ENCODE data around the gene TRIM38.

DNA sequence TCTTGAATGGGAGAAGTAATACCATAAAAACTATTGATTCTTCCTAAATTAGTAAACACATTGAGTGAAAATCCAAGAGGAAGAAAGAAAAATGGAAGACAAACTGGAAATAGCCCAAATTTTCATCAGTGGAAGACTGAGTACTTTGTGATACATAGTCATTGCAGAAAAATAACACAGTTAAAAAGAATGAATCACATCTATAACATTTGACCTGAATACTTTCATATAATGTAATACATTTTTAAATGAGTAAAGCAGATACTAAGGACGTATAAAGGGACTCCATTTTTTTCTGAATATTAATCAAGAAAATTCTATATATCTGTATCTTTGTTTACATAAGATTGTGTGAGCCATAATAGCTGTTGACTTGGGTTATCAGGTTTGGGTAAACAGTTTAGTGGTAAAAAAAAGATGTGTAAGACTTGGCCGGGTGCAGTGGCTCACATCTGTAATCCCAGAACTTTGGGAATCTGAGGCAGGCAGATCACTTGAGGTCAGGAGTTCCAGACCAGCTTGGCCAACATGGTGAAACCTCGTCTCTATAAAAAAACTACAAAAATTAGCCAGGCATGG is 27.8 kb upstream of the TRIM38 start:
- TF ChIP-seq, protein P1, sequence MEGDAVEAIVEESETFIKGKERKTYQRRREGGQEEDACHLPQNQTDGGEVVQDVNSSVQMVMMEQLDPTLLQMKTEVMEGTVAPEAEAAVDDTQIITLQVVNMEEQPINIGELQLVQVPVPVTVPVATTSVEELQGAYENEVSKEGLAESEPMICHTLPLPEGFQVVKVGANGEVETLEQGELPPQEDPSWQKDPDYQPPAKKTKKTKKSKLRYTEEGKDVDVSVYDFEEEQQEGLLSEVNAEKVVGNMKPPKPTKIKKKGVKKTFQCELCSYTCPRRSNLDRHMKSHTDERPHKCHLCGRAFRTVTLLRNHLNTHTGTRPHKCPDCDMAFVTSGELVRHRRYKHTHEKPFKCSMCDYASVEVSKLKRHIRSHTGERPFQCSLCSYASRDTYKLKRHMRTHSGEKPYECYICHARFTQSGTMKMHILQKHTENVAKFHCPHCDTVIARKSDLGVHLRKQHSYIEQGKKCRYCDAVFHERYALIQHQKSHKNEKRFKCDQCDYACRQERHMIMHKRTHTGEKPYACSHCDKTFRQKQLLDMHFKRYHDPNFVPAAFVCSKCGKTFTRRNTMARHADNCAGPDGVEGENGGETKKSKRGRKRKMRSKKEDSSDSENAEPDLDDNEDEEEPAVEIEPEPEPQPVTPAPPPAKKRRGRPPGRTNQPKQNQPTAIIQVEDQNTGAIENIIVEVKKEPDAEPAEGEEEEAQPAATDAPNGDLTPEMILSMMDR (IDR thresholded peaks at IDR 0.05), result no peak
- TF ChIP-seq POLR2AphosphoS5 (IDR thresholded peaks at IDR 0.05; ENCODE audit: insufficient read depth in 1 of 2, low read depth in 1 of 2) (no peak), POLR2A (IDR thresholded peaks at IDR 0.05) (no peak)
